ENCODE data around the gene P3H1.
A peak's percentile ranks its signal among the peaks of the same experiment; 100 is the strongest.

P3H1 gene

GRCh38 chr1:42780176-42780575 is 13.3 kb upstream of the P3H1 start:
- no peak for TF ChIP-seq CTCF (IDR thresholded peaks at IDR 0.05)

- no peak for TF ChIP-seq CTCF (IDR thresholded peaks at IDR 0.05)
Measured at GRCh38 chr1:42779725-42780124, 12.9 kb upstream of the P3H1 start.

GRCh38 chr1:42777852-42778251 is 11.0 kb upstream of the P3H1 start:
- peak; percentile 60 for TF ChIP-seq CTCF (IDR thresholded peaks at IDR 0.05)

- TF ChIP-seq CTCF (IDR thresholded peaks at IDR 0.05) = no peak
Measured at GRCh38 chr1:42776502-42776901, 9.7 kb upstream of the P3H1 start.

GRCh38 chr1:42774928-42775526 is 8.2 kb upstream of the P3H1 start:
- no peak for TF ChIP-seq CTCF (IDR thresholded peaks at IDR 0.05)

DNA sequence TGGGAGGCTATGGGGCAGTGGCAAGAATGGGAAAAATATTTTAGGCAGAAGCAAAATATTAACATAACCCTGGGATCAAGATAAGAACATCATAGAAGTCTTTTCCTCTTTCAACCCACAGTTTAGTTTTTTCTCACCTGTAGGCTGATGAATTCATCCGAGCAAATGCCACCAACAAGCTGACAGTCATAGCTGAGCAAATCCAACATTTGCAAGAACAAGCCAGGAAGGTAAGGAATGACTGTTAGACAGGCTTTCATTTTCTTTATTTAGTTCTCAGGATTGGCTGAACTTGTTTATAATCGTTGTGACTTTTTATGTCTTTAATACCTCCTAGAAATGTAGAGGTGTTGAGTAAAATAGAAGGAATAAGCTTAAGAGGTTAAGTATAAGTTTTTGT is 6.6 kb upstream of the P3H1 start:
- TF ChIP-seq CTCF (IDR thresholded peaks at IDR 0.05) = no peak

DNA sequence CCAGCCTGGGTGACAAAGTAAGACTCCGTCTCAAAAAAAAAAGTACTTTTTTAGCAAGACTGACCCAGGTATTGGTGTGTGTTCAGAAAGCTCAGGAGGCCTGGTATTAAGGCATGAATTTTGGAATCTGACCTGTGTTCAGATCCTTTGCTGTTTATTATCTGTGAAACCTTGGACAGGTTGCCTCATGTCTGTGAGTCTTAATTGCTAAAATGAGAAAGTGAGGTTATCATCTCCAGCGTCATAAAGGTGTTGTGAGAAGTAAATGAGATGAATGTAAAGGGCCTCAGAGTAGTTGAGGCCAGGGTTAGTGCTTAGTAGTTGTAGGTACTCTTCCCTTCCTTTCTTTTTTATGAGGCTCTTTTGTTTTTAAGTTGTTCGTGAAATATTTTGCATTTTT is 3.0 kb upstream of the P3H1 start:
- no peak for TF ChIP-seq CTCF (IDR thresholded peaks at IDR 0.05)

GRCh38 chr1:42768172-42768571 is 1.3 kb upstream of the P3H1 start:
- no peak for TF ChIP-seq CTCF (IDR thresholded peaks at IDR 0.05)
